ENCODE results near the gene WASF2.
"Not testable (repeated sequence)": the region's sequence is repeated elsewhere in the genome, so short reads cannot be mapped to it uniquely, and the experiment has no call there.

The WASF2 gene

DNA sequence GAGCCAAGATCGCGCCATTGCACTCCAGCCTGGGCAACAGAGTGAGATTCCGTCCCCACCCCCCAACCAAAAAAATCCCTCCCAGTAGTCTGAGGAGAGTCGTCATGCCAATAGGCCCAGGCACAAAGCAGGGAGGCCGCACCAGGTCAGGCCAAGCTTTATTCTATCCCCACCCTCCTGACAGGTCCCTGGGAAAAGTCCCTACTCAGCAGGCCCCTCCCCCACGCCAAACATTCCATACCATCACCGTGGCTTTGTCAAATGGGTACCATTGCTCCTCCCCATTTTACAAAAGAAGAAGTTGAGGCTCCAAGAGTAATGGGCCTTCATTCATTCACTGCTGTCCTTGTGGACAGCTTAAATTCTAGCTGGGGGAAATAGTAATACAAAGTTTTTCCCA is 92.2 kb downstream of the WASF2 start:
- no peak for DNase-seq (ENCODE audit: low spot score)

GRCh38 chr1:27397110-27397509 is 92.9 kb downstream of the WASF2 start:
- DNase-seq (ENCODE audit: low spot score) = no peak

DNA sequence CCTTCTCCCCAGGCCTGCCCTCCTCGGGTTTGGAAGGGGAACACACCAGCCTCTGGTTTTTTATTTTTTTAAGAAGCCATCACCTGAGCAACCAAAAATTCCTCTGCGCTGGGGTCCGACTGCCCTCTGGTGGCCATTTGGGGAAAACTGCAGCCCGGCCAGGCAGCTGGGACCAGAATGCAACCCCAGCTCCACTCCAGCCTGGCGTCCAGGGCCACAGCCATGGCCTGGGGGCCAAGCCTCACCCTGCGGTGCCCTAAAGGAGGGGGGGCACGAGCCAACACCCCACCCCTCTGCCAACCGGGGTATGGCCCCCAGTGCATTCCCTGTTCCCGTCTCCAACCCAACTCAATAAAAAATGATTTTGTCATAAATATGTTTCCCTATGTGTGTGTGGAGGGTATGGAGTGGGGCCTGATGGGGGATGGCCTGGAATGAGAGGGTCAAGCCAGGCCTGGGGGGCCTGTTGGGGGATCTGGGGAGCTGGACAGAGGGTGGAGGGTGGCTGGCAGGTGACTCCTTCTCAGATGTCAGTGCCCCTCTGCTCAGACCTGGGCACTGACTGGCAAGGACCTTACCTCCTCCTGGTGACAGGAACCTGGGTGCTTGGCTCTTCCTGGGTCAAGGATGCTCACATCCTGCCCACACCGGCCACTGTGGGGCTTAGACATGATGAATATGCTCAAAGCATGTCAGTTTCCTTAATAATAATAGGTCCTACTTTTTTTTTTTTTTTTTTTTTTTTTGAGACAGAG is 94.3 kb downstream of the WASF2 start:
- DNase-seq (ENCODE audit: low spot score) = peak; percentile 87

GRCh38 chr1:27394925-27395324 is 95.0 kb downstream of the WASF2 start:
- no peak for DNase-seq (ENCODE audit: low spot score)

DNA sequence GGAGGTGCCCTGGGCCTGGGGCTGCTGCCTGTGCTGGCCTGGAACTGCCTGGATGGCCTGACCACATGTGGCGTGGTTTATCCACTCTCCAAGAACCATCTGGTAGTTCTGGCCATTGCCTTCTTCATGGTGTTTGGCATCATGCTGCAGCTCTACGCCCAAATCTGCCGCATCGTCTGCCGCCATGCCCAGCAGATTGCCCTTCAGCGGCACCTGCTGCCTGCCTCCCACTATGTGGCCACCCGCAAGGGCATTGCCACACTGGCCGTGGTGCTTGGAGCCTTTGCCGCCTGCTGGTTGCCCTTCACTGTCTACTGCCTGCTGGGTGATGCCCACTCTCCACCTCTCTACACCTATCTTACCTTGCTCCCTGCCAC is 95.7 kb downstream of the WASF2 start:
- DNase-seq (ENCODE audit: low spot score) = no peak

DNA sequence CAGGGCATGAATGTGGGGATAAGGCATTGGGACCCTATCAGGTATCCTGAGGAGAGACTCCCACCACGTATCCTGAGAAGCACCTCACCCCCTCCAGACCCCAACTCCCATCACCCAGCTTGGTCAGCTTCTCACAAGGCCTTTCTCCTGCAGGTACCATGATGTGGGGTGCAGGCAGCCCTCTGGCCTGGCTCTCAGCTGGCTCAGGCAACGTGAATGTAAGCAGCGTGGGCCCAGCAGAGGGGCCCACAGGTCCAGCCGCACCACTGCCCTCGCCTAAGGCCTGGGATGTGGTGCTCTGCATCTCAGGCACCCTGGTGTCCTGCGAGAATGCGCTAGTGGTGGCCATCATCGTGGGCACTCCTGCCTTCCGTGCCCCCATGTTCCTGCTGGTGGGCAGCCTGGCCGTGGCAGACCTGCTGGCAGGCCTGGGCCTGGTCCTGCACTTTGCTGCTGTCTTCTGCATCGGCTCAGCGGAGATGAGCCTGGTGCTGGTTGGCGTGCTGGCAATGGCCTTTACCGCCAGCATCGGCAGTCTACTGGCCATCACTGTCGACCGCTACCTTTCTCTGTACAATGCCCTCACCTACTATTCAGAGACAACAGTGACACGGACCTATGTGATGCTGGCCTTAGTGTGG is 96.2 kb downstream of the WASF2 start:
- DNase-seq (ENCODE audit: low spot score) = no peak

GRCh38 chr1:27392778-27393635 is 97.0 kb downstream of the WASF2 start:
- DNase-seq (ENCODE audit: low spot score) = no peak

GRCh38 chr1:27392096-27392777 is 97.7 kb downstream of the WASF2 start, which contains the start of gene GPR3:
GPR3 (plus strand) TSS chr1:27392622; CDS start chr1:27393799, 1,177 bp downstream.
- DNase-seq (ENCODE audit: low spot score) = peak; percentile 95

GRCh38 chr1:27391511-27392095 is 98.4 kb downstream of the WASF2 start:
- peak; percentile 41 for DNase-seq (ENCODE audit: low spot score)

GRCh38 chr1:27388337-27389005 is 101.5 kb downstream of the WASF2 start:
- DNase-seq (ENCODE audit: low spot score) = peak; percentile 76

DNA sequence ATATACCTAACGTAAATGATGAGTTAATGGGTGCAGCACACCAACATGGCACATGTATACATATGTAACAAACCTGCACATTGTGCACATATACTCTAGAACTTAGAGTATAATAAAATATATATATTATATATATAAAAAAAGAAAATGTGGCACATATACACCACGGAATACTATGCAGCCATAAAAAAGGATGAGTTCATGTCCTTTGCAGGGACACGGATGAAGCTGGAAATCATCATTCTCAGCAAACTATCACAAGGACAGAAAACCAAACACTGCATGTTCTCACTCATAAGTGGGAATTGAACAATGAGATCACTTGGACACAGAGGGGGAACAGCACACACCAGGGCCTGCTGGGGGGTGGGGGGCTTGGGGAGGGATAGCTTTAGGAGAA is 105.2 kb downstream of the WASF2 start:
- DNase-seq (ENCODE audit: low spot score) = not testable (repeated sequence)

DNA sequence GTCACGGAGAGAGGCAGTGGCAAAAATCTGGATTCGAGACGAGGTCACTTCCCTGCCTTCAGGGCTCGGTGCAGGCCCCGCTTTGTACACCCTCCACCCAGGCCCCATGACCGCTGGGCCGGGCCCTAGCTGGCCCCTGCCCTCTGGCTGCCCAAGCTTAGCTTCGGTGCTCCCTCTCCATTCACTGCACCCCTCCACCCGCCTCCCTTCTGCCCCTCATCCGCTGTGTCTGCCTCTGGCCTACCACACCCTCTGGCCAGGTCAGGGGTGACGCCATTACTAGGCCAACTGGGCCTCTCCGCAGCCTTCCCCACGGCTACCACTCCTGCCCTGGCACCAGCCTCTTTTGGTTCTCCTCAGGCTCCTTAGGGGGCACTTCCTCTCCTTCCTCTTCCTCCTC is 106.3 kb downstream of the WASF2 start:
- no peak for DNase-seq (ENCODE audit: low spot score)

DNA sequence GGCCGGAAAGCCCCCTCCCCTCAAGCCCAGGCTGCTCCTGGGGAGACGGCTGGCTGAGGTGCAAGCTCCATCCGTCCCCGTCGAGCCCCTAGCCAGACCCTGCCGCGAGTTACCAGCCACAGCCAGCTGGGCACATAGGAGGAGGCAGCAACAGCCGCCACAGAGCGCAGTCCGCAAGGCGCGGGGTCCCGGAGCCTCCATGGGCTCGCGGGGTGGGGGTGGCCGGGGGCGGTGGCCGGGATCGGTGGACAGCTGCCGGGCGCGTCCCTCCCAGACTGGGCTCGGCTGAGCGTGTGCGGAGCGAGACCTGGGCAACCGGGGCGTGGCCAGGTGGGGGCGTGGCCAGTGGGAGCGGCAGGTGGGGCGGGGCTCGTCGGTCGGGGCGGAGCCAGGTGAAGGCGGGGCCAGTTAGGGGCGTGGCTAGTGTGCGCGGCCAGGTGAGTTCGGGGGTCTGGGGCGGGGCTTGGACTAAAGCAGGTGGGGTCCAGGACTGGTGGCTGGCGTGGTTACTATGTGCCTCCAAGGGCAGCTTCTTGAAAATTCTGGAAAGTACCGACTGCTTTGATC is 106.8 kb downstream of the WASF2 start, which contains the start of gene CD164L2:
TSS of gene CD164L2 (minus strand) at position 295 of the 567 bp plus-strand sequence. CDS start at position 201, 94 bp downstream.
- DNase-seq (ENCODE audit: low spot score) = peak; percentile 57

DNA sequence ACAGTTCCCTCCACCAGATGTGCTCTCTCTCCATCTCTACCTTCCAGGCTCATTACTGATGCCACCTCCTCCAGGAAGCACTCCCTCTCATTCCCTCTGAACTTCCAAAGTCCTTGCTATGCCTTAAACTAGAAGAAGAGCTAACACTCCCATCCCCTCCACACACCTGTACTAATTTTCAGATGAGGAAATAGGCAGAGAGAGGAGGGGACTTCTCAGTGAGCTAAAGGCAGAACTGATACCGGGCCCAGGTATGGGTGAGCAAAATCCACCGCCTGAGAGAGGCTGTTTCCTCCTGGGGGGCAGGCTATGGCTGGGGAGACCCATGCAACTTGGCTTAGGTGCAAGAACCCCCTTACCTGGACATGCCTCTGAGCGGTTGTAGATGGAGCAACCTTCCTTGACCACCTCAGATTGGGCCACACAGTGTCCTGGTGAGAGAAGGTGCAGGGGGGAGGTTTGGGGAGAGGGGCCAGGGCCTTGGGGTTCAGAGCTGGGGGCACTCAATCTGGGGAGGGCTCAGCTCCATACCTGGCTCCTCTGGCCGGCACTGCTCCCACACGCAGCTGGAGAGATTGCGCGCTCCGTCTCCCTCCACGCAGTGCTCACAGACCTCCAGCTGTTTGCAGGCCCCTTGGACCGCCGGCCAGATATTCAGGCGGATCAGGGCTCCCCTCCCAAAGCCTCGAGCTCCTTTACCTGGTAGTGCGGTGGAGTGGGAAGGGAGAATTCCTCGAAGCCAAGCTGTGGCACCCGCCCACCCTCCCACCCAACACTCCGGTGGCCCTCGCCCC is 107.8 kb downstream of the WASF2 start:
- DNase-seq (ENCODE audit: low spot score) = no peak

GRCh38 chr1:27380766-27381733 is 108.9 kb downstream of the WASF2 start:
- DNase-seq (ENCODE audit: low spot score) = no peak

GRCh38 chr1:27380224-27380623 is 109.7 kb downstream of the WASF2 start:
- DNase-seq (ENCODE audit: low spot score) = no peak

- no peak for DNase-seq (ENCODE audit: low spot score)
These were observed 110.3 kb downstream of the WASF2 start for GRCh38 chr1:27379564-27380122.

DNA sequence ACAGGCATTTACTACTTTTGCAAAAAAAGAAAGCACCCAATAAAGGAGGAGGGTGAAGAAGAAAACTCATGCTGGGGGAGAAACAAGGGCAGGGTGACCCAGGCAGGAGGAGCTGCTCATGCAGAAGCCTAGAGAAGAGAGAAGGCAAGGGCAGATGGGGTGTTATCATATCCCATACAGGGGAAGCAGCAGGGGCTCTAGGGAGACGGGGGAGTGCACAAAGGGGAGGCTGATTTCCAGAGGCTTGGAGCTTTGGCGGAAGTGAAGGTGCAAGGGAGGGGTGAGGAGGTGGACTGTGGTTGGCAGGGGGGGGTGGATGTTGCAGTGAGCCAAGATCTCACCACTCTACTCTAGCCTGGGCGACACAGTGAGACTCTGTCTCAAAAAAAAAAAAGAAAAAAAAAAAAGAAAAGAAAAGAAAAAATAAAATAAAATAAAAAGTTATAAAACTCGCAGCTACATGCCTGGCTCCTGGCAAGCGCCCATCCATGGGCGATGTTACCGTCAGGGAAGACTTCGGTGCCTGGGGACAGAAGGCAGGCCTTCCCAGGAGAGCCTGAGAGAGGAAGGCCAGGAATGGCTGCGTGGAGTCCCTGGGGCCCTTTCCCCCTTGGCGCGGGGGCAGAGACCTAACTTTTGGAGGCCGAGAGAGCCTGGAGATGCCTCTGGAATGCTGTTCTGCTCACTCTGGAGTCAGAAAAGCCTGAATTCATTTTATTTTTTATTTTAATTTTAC is 112.0 kb downstream of the WASF2 start:
- no peak for DNase-seq (ENCODE audit: low spot score)

Data from germinal center (tissue), 1 donor.